HG03280 (cell line): ENCODE data around the gene PAX5.
A peak's percentile ranks its signal among the peaks of the same experiment; 100 is the strongest.

ENCODE experiments used
- ATAC-seq: cut with Tn5 transposase; IDR thresholded peaks from one replicate; pipeline ENCODE4 v1.9.1; 2021; ENCODE audit warnings: mild to moderate bottlenecking, moderate library complexity; ENCODE audit not compliant: unreplicated experiment

Gene PAX5

GRCh38 chr9:37037503-37038301 is 3.6 kb upstream of the PAX5 start:
- ATAC-seq, result no peak

- peak; percentile 33 for ATAC-seq
These were observed 2.9 kb upstream of the PAX5 start for GRCh38 chr9:37036776-37037502.

DNA sequence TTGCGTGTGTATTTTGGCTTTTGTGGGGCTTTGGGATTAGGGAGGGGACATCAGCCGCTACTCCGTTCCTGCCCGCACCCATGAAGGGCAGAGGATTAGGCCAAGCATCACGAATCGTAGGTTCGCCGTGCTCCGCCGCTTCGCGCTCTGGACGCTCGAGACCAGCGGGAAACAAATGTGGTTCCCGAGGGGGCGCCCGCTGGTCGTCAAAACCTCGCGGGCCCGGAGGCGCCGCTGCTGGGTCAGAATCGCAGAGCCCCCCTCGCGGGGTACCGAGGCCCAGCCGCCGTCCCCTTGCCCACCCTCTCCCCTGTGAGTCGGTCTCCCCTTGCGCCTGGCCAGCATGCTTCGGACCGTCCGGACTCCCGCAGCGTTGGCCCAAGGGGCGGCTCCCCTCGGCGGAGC is 2.3 kb upstream of the PAX5 start:
- no peak for ATAC-seq

DNA sequence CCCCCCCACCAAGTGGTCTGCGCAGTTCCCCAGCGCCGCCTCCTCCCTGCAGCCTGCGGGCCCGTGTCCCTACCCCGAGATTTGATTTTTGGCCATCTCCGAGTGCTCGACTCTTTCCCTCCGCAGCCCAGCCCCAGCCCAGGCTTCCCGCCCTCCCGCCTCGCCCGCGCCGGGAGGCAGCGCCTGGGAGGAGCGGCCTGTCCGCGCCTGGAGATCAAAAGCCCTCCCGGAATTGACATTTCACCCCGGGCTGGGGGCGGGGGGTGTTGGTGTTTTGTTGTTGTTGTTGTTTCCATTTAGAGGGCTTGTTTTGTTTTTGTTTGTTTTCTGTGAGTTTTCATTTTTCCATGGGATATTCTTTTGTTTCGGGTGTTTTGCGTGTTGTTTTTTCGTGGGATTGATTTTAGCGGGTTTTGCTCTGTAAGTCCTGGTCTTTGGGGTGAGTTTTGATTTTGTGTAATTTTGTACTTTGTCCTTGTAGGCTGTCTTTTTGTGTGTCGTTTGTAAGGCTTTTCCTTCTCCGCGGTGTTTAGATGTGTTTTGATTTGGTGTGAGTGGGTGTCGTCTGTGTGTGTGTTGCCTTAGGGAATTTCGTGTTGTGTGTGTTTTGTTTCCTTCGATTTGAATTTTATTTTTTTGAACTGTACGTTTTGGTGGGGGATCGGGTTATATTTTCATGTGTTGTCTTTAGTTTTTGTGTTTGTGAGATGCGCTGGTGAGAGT is 1.7 kb upstream of the PAX5 start:
- ATAC-seq, result no peak

DNA sequence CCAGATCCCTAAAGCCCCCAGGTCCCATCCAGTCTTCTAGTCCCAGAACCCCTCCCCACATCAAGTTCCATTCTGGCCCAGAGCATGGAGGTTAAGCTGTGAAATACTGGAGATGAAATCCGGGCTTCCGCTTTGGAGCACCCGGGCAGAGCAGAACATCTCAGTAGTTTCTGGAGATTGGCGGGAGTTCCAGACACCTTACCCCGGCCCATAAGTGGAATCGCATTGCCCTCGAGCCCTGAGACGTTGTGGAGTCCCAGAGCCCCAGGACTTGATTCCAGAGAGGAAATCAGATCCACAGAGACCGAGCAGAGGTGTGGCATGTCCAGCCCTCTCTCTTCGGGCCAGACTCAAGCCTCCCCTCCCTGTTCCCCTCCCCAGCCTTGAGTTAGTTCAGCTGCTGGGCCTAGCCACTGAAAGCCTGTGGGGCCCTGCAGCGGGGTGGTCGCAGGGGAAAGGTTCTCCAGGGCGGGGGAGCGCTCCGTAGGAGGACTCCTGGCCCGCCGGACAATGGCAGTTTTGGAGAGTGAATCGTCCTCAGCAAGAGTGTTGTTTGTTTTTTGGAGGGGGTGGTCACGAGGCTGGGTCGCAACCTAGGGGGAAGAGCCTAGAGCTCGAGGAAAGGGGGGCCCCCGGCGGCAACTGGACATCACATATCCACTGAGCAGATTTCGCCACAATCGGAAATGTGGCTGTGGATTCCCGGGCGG is 1.0 kb upstream of the PAX5 start:
- no peak for ATAC-seq

GRCh38 chr9:37034305-37034937 is 353 bp upstream of the PAX5 start:
- peak; percentile 35 for ATAC-seq

DNA sequence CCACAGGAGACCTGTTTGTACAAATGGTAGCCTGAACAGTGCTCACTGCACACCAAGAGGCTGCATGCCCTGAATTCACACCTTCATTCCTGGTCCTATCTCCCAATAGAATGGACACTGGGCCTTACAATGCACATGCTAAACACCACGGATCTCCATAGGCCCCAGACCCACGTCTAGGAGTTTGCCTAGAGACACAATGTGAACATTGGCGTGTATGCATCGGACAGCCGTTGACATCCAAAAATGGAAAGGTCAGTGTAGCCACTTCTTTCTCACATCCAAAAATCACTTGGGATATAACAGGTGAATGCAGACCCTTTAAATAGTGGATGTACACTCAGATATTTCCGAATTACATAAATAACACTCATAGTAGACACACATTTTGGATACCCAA is 927 bp downstream of the PAX5 start:
- ATAC-seq, result no peak

GRCh38 chr9:37032713-37033112 is 1.4 kb downstream of the PAX5 start:
- no peak for ATAC-seq

GRCh38 chr9:37031902-37032301 is 2.2 kb downstream of the PAX5 start:
- no peak for ATAC-seq

DNA sequence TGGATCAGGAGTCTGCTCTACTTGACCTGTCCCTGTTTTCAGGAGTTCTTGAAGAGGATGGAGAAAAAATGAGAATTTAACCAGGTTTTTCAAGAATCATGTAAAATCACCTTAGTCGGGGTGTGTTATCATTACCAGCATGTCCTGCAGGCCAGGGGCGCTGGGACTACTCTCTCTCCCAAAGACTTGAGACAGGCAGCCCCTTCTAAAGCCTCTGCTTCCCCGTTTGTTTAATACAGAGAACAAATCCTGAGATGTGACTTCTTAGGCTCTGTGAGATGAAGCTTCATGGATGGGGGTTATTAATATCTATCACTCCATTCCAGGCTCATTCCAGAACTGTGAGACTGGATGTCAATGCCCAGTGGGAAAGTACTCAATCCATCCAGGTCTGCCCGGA is 3.0 kb downstream of the PAX5 start:
- ATAC-seq, result no peak

DNA sequence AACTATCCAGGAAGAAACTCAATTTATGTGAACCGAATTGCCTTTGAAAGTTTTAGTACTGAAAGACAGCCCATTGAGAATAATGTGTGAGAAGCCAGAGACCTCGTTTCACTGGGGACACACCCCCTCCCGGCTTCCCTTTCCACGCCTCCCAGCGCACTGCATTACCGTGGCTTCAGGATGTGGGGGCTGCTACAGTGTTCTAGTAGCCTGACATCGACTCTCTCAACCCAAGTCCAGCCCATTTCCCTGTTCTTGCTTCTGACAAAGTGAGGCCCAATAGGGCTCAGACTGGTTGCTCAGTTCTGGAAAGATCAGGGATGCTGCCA is 3.5 kb downstream of the PAX5 start:
- no peak for ATAC-seq

GRCh38 chr9:37029776-37030610 is 4.1 kb downstream of the PAX5 start:
- ATAC-seq, result no peak

- no peak for ATAC-seq
These were observed 4.7 kb downstream of the PAX5 start for GRCh38 chr9:37029304-37029775.

- ATAC-seq, result no peak
These were observed 5.5 kb downstream of the PAX5 start for GRCh38 chr9:37028420-37029031.

DNA sequence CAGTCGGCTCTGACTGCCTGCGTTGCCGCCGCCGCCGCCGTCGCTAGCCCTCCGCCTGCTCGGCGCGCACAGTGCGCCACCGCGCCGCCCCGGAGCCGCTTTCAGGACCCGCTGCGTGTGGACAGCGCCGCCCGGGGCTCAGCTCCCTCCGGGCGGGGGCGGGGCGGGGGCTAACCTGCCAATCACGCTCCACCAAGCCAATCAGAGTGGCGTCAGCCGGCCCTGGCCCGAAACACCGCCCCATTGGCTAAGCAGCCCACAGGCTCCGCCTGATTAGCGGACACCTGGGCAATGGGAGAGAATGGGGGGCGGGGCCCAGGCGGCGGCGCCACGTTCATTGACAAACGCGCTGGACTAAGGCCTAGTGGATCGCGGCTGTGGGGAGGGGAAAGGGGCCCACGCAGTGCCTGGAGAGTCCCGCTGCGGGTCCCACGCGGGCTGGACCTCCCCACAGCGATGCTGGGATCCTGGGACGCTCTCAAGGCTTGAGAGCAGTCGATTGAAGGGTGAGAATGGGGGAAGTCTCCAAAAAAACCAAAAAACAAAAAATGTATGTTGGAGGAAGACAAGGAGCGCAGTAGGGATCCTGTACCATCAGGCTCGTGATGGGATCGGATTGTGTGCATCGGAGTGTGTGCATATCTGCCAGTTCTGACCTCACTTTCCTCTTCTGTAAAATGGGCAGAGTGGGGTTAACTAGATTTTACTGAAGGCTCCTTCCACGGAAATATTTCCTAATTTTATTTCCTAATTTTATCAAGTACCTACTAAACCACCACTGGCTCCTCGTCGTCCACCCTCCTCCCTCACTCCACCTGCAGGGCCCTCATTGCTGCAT is 6.3 kb downstream of the PAX5 start:
- ATAC-seq, result peak; percentile 79

DNA sequence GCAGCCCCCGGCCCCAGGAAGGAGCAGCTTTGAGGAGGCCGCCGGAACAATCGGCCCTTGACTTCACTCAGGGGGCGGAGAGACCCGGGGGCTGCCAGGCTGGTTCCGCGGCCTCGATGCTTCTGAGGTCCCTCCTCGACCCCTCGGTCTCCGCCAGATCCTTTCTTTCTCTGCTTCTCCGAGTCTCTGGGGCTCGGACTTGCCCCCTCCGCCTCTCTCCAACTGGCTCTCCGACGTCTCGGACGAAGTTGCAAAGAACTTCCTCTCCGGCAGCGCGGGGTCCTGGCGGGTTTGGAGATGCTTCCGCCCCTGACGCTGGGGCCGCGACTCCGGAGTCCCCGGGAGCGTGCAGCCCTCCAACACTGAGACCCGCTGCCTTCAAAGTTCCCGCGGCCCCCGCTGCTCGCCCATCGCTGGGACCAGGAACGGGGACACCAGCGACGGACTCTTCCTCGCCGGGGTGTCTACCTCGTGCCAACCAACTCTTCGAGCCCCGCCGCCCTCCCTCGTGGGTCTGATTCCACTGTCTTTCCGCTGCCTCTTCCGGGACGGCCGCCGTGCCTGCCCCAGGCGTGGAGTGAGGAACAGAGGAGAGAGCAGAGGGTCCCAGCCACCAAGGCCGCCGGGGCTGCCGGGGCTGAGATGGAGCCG is 7.0 kb downstream of the PAX5 start:
- no peak for ATAC-seq

DNA sequence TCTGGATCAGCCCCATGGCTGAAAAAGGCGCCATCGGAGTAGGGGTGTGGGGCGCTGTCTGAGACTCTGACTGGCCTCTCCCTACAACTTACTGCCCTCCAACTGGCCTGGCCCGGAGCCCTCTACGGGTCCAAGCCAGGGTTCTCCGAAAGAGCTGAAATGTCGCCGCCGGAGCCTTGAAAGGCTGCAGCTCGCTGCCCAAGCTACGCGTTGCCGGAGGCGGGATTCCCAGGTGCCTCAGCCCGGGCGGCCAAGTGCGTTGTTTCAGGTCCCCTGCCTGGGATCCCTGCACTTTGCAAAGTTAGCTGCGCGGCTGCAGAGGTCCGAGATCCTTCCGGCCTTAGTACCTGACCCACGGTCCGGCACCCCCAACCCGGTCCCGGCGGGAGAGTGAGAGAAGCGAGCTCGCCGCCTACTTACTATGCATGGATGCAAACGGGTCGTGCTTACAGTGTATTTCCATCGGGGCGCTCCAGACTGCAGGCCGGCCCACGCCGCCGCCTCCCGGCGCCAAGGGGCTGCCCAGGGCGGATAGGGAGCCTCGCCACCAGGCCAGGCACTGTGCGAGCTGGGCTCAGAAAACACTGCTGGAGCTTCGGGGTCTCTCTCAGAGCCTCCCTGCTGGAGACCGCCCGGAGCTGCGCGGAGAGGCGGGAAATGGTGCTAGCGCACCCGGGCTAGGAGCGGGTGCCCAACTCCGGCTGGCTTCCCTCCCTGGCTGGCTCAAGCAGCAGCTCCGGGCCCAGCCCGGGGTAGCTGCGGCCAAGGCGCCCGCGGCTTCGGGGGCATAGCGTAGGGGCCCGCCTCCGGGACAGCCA is 7.7 kb downstream of the PAX5 start:
- ATAC-seq, result no peak
